MM.1S (cell line): ENCODE data around the gene ZCWPW2.

Experiments used
- DNase-seq: peaks from one replicate; pipeline ENCODE4 v3.0.0-alpha.2; 2015
- H2AFZ ChIP-seq: fragments of 300-600 bp; sonication (generic); 2 replicates; pipeline ENCODE4 v1.6.0; 2016; ENCODE audit warnings: antibody characterized with exemption, low read length
- H3F3A ChIP-seq: fragments of 300-600 bp; sonication (generic); 2 replicates; pipeline ENCODE4 v1.6.1; 2016; ENCODE audit warnings: mild to moderate bottlenecking, antibody characterized with exemption, low read length, moderate library complexity, mixed read lengths; ENCODE audit not compliant: insufficient read depth
- H3K27ac ChIP-seq: fragments of 300-600 bp; sonication (generic); 2 replicates; pipeline ENCODE4 v1.5.1; 2016; ENCODE audit warnings: mild to moderate bottlenecking, low read length
- H3K27me3 ChIP-seq: fragments of 300-600 bp; sonication (generic); replicated peaks from 2 replicates; pipeline ENCODE4 v1.6.0; 2016; ENCODE audit warnings: low read length; ENCODE audit not compliant: insufficient read depth
- H3K36me3 ChIP-seq: fragments of 300-600 bp; sonication (generic); replicated peaks from 2 replicates; pipeline ENCODE4 v1.6.1; 2016; ENCODE audit warnings: mild to moderate bottlenecking, low read length, mixed read lengths; ENCODE audit not compliant: insufficient read depth
- H3K4me1 ChIP-seq: fragments of 300-600 bp; sonication (generic); 2 replicates; pipeline ENCODE4 v1.6.1; 2016; ENCODE audit warnings: low read length, mixed read lengths
- H3K4me2 ChIP-seq: fragments of 300-600 bp; sonication (generic); 2 replicates; pipeline ENCODE4 v1.6.0; 2016; ENCODE audit warnings: low read depth, low read length
- H3K4me3 ChIP-seq: fragments of 300-600 bp; sonication (generic); 2 replicates; pipeline ENCODE4 v1.5.1; 2016; ENCODE audit warnings: low read length, mixed read lengths
- H3K79me2 ChIP-seq: fragments of 300-600 bp; sonication (generic); 2 replicates; pipeline ENCODE4 v1.6.1; 2016; ENCODE audit warnings: mixed run types, low read length, mixed read lengths
- H3K9ac ChIP-seq: fragments of 300-600 bp; sonication (generic); 2 replicates; pipeline ENCODE4 v1.6.1; 2016; ENCODE audit warnings: low read length, mixed read lengths
- H3K9me2 ChIP-seq: fragments of 300-600 bp; sonication (generic); replicated peaks from 2 replicates; pipeline ENCODE4 v1.6.1; 2016; ENCODE audit warnings: mild to moderate bottlenecking, low read length, mixed read lengths; ENCODE audit not compliant: insufficient read depth
- H3K9me3 ChIP-seq: fragments of 300-600 bp; sonication (generic); replicated peaks from 2 replicates; pipeline ENCODE4 v1.6.1; 2016; ENCODE audit warnings: mild to moderate bottlenecking, low read length, mixed read lengths; ENCODE audit not compliant: insufficient read depth
- H4K20me1 ChIP-seq: fragments of 300-600 bp; sonication (generic); 2 replicates; pipeline ENCODE4 v1.6.1; 2016; ENCODE audit warnings: mild to moderate bottlenecking, low read length, moderate library complexity, mixed read lengths; ENCODE audit not compliant: insufficient read depth
- CTCF ChIP-seq: fragments of 300-600 bp; sonication (generic); IDR thresholded peaks from 2 replicates; pipeline ENCODE4 v1.5.1; 2016; ENCODE audit warnings: antibody characterized with exemption, low read length, mixed read lengths
- EZH2 ChIP-seq: fragments of 300-600 bp; sonication (generic); optimal IDR thresholded peaks from 2 replicates; pipeline ENCODE3; 2017; ENCODE audit warnings: low read depth, mild to moderate bottlenecking, antibody characterized with exemption, low read length, mixed read lengths
- EZH2phosphoT487 ChIP-seq: fragments of 300-600 bp; sonication (generic); IDR thresholded peaks from 2 replicates; pipeline ENCODE4 v1.6.1; 2018; ENCODE audit warnings: antibody characterized with exemption, low read length

Gene ZCWPW2

GRCh38 chr3:28345690-28346089 lies 2.8 kb upstream of the ZCWPW2 start:
- Histone ChIP-seq H3K27ac (no peak overlapping the region), H3K4me1 (peaks cover 28% of the 10 kb centered on the region), H3K36me3 (no peaks in the 10 kb centered on the region), H3K27me3 (no peaks in the 10 kb centered on the region), H3K9ac (no peak overlapping the region), H2AFZ (no peak overlapping the region), H3F3A (no peaks in the 10 kb centered on the region), H3K4me3 (no peak overlapping the region), H3K9me2 (no peaks in the 10 kb centered on the region), H3K4me2 (no peak overlapping the region), H4K20me1 (no peaks in the 10 kb centered on the region), H3K79me2 (peaks cover 58% of the 10 kb centered on the region), H3K9me3 (no peaks in the 10 kb centered on the region)
- TF ChIP-seq EZH2 (no peak), CTCF (no peak), EZH2phosphoT487 (no peak)
- DNase-seq: no peak

- no peak for DNase-seq
- peaks cover 51% of the 10 kb centered on the region for H3K79me2 ChIP-seq
- no peaks in the 10 kb centered on the region for H3K9me2 ChIP-seq
- TF ChIP-seq EZH2 (no peak), EZH2phosphoT487 (no peak), CTCF (no peak)
- no peaks in the 10 kb centered on the region for H4K20me1 ChIP-seq
- peak overlapping the region; percentile 94; the same call in 1 of the 2 replicates for H3K27ac ChIP-seq
- no peaks in the 10 kb centered on the region for H3K27me3 ChIP-seq
- H3K4me2 ChIP-seq: peak overlapping the region; percentile 82
- no peaks in the 10 kb centered on the region for H3K36me3 ChIP-seq
- H3K9me3 ChIP-seq: no peaks in the 10 kb centered on the region
- H3K9ac ChIP-seq: peak overlapping the region; percentile 99
- H2AFZ ChIP-seq: peak overlapping the region; percentile 97
- no peaks in the 10 kb centered on the region for H3F3A ChIP-seq
- H3K4me1 ChIP-seq: peaks cover 23% of the 10 kb centered on the region
- peak overlapping the region; percentile 95 for H3K4me3 ChIP-seq
Measured at GRCh38 chr3:28347374-28348264, 902 bp upstream of the ZCWPW2 start.

- Histone ChIP-seq H3K4me2 (peak overlapping the region; percentile 82), H3K9me3 (no peaks in the 10 kb centered on the region), H3F3A (no peaks in the 10 kb centered on the region), H3K27ac (peak overlapping the region; percentile 94), H3K79me2 (peaks cover 47% of the 10 kb centered on the region), H3K9me2 (no peaks in the 10 kb centered on the region), H3K36me3 (no peaks in the 10 kb centered on the region), H3K27me3 (no peaks in the 10 kb centered on the region), H4K20me1 (no peaks in the 10 kb centered on the region), H3K4me3 (peak overlapping the region; percentile 95), H3K9ac (peak overlapping the region; percentile 99), H3K4me1 (peaks cover 18% of the 10 kb centered on the region), H2AFZ (peak overlapping the region; percentile 97)
- no peak for DNase-seq
- TF ChIP-seq EZH2 (no peak), CTCF (no peak), EZH2phosphoT487 (no peak)
Measured at GRCh38 chr3:28348265-28348628, 274 bp upstream of the ZCWPW2 start.
